Liver (tissue), 9 donors: ENCODE data around the gene TGFBR3. TPM values are rescaled to one million over a fixed set of nuclear protein-coding genes. Genes with fewer than 3 reads are reported as not detected.

ENCODE experiments used
- DNase-seq: peaks from one replicate; pipeline ENCODE4 v3.0.0-alpha.2; 2017; ENCODE audit warnings: low spot score
- H3K27ac ChIP-seq, 2 donors: one replicate each; pipeline ENCODE4 v1.7.0; 2013; ENCODE audit warnings: inconsistent platforms in 2 of 2, low read length in 2 of 2, control low read depth in 1 of 2, low read depth in 1 of 2, mild to moderate bottlenecking in 1 of 2
- H3K27me3 ChIP-seq, 4 donors: one replicate each; pipeline versions ENCODE4 v1.6.1 to v1.7.0; 2013; ENCODE audit warnings: low read length in 3 of 4, inconsistent platforms in 1 of 4, mild to moderate bottlenecking in 1 of 4, moderate library complexity in 1 of 4; ENCODE audit not compliant: control insufficient read depth in 4 of 4, insufficient read depth in 4 of 4
- H3K36me3 ChIP-seq, 4 donors: one replicate each; pipeline versions ENCODE4 v1.6.1 to v1.7.0; 2013; ENCODE audit warnings: low read length in 3 of 4, mild to moderate bottlenecking in 3 of 4, low read depth in 1 of 4, moderate library complexity in 1 of 4; ENCODE audit not compliant: control insufficient read depth in 4 of 4, insufficient read depth in 3 of 4
- H3K4me1 ChIP-seq, 4 donors: one replicate each; pipeline versions ENCODE4 v1.6.1 to v1.7.0; 2013; ENCODE audit warnings: low read length in 3 of 4, mild to moderate bottlenecking in 3 of 4, moderate library complexity in 1 of 4; ENCODE audit not compliant: control insufficient read depth in 4 of 4, insufficient read depth in 4 of 4
- H3K4me3 ChIP-seq, 3 donors: one replicate each; pipeline versions ENCODE4 v1.6.1 to v1.7.0; 2013; ENCODE audit warnings: low read length in 3 of 3, control low read depth in 1 of 3, low read depth in 1 of 3, mild to moderate bottlenecking in 1 of 3
- H3K9ac ChIP-seq, 2 donors: one replicate each; pipeline ENCODE4 v1.7.0; 2013; ENCODE audit warnings: low read length in 2 of 2, mild to moderate bottlenecking in 2 of 2, moderate library complexity in 2 of 2, control low read depth in 1 of 2, low read depth in 1 of 2
- H3K9me3 ChIP-seq, 4 donors: one replicate each; pipeline versions ENCODE4 v1.6.1 to v1.7.0; 2013; ENCODE audit warnings: low read length in 3 of 4; ENCODE audit not compliant: control insufficient read depth in 4 of 4
- EGR1 ChIP-seq, 2 donors: IDR thresholded peaks; 2 replicates each; pipeline ENCODE4 v1.6.1; 2016 to 2018; ENCODE audit warnings: antibody characterized with exemption in 2 of 2, low read depth in 2 of 2
- FOXA1 ChIP-seq: IDR thresholded peaks from 2 replicates; pipeline ENCODE4 v1.6.1; 2016; ENCODE audit warnings: antibody characterized with exemption
- FOXA2 ChIP-seq: IDR thresholded peaks from 2 replicates; pipeline ENCODE4 v1.6.1; 2016; ENCODE audit warnings: antibody characterized with exemption
- GABPA ChIP-seq, 2 donors: IDR thresholded peaks in 1 of 2; conservative IDR thresholded peaks in 1 of 2; 2 replicates each; pipeline ENCODE4 v1.6.1; 2016; ENCODE audit warnings: antibody characterized with exemption in 2 of 2, mild to moderate bottlenecking in 1 of 2, moderate library complexity in 1 of 2
- HNF4G ChIP-seq: IDR thresholded peaks from 2 replicates; pipeline ENCODE4 v1.6.1; 2016; ENCODE audit warnings: antibody characterized with exemption
- JUND ChIP-seq, 2 donors: IDR thresholded peaks; 2 replicates each; pipeline ENCODE4 v1.6.1; 2016; ENCODE audit warnings: antibody characterized with exemption in 2 of 2
- NR2F2 ChIP-seq: IDR thresholded peaks from 2 replicates; pipeline ENCODE4 v1.6.1; 2016; ENCODE audit warnings: antibody characterized with exemption
- RAD21 ChIP-seq, 2 donors: IDR thresholded peaks; 2 replicates each; pipeline ENCODE4 v1.6.1; 2016; ENCODE audit warnings: antibody characterized with exemption in 2 of 2, mild to moderate bottlenecking in 2 of 2
- RXRA ChIP-seq, 2 donors: IDR thresholded peaks; 2 replicates each; pipeline ENCODE4 v1.6.1; 2017 to 2018; ENCODE audit warnings: antibody characterized with exemption in 2 of 2, mild to moderate bottlenecking in 1 of 2
- SP1 ChIP-seq: IDR thresholded peaks from 2 replicates; pipeline ENCODE4 v1.6.1; 2018; ENCODE audit warnings: antibody characterized with exemption, mild to moderate bottlenecking
- TAF1 ChIP-seq: conservative IDR thresholded peaks from 2 replicates; pipeline ENCODE4 v1.6.1; 2016; ENCODE audit warnings: antibody characterized with exemption, mild to moderate bottlenecking
- YY1 ChIP-seq: IDR thresholded peaks from 2 replicates; pipeline ENCODE4 v1.6.1; 2016; ENCODE audit warnings: antibody characterized with exemption, mild to moderate bottlenecking
- WGBS: extraction: QIAGEN DNeasy Blood & Tissue Kit; methylation state at CpG from one replicate; pipeline ENCODE4 v1.1.7; 2013; 5-methylcytosine and 5-hydroxymethylcytosine counted together
- polyA plus RNA-seq, 2 donors: library from polyadenylated mRNA; stranded (reverse) in 1 of 2; unstranded in 1 of 2; fragments of 200-250 nt in 1 of 2; fragments of >200 nt in 1 of 2; fragmentation: Nextera tagmentation in 1 of 2; extraction: Ambion mirVana in 1 of 2; gene quantifications; one replicate each; pipeline versions ENCODE4 v1.2.1 to v1.2.3, GENCODE V29; 2013 to 2015
- total RNA-seq, 2 donors: library from RNA; depleted of rRNA; stranded (reverse); fragments of >200 nt; gene quantifications; one replicate each; pipeline ENCODE4 v1.2.3, GENCODE V29; 2014
- TF ChIP-seq, protein P1 (sequence below): IDR thresholded peaks from 2 replicates; pipeline ENCODE4 v1.6.1; 2016; ENCODE audit warnings: antibody characterized with exemption, mild to moderate bottlenecking
- TF ChIP-seq, protein P2 (sequence below): fragments of 150-350 bp; IDR thresholded peaks from 2 replicates; pipeline ENCODE4 v1.5.1; 2017; ENCODE audit warnings: improper control_type of control experiment, low read depth, low read length; ENCODE audit not compliant: missing input control
- TF ChIP-seq, protein P3 (sequence below): IDR thresholded peaks from 2 replicates; pipeline ENCODE4 v1.6.1; 2016; ENCODE audit warnings: antibody characterized with exemption
- TF ChIP-seq, protein P4 (sequence below): IDR thresholded peaks from 2 replicates; pipeline ENCODE4 v1.6.1; 2016; ENCODE audit warnings: antibody characterized with exemption
- TF ChIP-seq, protein P5 (sequence below): IDR thresholded peaks from 2 replicates; pipeline ENCODE4 v1.6.1; 2016; ENCODE audit warnings: antibody characterized with exemption
- donor health status: healthy.
- donor health status: healthy.
- donor health status: healthy.
- donor health status: healthy.
- donor health status: healthy.

Gene TGFBR3
- total and polyA plus RNA-seq, 4 donors: 6.1 to 19.3 (median 9.9) TPM

DNA sequence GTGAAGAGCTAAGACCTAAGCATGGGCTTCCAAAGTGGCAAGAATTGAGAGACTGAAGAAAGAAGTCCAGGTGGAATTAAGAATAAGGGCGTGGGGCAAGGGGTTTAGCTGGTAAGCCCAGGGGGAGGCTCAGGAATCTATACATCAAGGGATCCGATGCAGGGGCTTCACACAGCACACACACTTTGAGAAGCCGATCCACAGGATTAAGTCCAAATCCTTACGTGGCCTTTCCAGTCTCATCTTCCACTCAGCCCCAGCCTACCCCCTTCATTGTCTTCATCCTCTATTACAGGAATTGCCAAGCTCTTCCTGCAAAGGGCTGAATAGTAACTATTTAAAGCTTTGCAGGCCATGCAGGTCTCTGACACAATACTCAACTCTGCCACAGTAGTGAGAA is 101.3 kb downstream of the TGFBR3 start:
- TF ChIP-seq JUND (IDR thresholded peaks at IDR 0.05) (no peak), GABPA (IDR thresholded peaks at IDR 0.05 in 1 of 2, conservative IDR thresholded peaks at IDR 0.05 in 1 of 2) (no peak), TAF1 (no peak), RXRA (IDR thresholded peaks at IDR 0.05) (no peak), EGR1 (IDR thresholded peaks at IDR 0.05; ENCODE audit: low read depth in 2 of 2) (no peak), FOXA2 (no peak), NR2F2 (no peak), YY1 (no peak), FOXA1 (no peak)
- TF ChIP-seq, protein P1, sequence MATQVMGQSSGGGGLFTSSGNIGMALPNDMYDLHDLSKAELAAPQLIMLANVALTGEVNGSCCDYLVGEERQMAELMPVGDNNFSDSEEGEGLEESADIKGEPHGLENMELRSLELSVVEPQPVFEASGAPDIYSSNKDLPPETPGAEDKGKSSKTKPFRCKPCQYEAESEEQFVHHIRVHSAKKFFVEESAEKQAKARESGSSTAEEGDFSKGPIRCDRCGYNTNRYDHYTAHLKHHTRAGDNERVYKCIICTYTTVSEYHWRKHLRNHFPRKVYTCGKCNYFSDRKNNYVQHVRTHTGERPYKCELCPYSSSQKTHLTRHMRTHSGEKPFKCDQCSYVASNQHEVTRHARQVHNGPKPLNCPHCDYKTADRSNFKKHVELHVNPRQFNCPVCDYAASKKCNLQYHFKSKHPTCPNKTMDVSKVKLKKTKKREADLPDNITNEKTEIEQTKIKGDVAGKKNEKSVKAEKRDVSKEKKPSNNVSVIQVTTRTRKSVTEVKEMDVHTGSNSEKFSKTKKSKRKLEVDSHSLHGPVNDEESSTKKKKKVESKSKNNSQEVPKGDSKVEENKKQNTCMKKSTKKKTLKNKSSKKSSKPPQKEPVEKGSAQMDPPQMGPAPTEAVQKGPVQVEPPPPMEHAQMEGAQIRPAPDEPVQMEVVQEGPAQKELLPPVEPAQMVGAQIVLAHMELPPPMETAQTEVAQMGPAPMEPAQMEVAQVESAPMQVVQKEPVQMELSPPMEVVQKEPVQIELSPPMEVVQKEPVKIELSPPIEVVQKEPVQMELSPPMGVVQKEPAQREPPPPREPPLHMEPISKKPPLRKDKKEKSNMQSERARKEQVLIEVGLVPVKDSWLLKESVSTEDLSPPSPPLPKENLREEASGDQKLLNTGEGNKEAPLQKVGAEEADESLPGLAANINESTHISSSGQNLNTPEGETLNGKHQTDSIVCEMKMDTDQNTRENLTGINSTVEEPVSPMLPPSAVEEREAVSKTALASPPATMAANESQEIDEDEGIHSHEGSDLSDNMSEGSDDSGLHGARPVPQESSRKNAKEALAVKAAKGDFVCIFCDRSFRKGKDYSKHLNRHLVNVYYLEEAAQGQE: no peak
- TF ChIP-seq, protein P2, sequence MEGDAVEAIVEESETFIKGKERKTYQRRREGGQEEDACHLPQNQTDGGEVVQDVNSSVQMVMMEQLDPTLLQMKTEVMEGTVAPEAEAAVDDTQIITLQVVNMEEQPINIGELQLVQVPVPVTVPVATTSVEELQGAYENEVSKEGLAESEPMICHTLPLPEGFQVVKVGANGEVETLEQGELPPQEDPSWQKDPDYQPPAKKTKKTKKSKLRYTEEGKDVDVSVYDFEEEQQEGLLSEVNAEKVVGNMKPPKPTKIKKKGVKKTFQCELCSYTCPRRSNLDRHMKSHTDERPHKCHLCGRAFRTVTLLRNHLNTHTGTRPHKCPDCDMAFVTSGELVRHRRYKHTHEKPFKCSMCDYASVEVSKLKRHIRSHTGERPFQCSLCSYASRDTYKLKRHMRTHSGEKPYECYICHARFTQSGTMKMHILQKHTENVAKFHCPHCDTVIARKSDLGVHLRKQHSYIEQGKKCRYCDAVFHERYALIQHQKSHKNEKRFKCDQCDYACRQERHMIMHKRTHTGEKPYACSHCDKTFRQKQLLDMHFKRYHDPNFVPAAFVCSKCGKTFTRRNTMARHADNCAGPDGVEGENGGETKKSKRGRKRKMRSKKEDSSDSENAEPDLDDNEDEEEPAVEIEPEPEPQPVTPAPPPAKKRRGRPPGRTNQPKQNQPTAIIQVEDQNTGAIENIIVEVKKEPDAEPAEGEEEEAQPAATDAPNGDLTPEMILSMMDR: no peak
- TF ChIP-seq, protein P3, sequence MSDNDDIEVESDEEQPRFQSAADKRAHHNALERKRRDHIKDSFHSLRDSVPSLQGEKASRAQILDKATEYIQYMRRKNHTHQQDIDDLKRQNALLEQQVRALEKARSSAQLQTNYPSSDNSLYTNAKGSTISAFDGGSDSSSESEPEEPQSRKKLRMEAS: no peak
- TF ChIP-seq, protein P4, sequence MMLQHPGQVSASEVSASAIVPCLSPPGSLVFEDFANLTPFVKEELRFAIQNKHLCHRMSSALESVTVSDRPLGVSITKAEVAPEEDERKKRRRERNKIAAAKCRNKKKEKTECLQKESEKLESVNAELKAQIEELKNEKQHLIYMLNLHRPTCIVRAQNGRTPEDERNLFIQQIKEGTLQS: no peak
- Histone ChIP-seq H3K9ac (no peak overlapping the region), H3K4me3 (no peak overlapping the region), H3K27ac (no peak overlapping the region), H3K27me3 (no peaks in the 10 kb centered on the region), H3K9me3 (no peaks in the 10 kb centered on the region), H3K36me3 (peaks cover 0 to 3% (median 0%) of the 10 kb centered on the region in 4 donors), H3K4me1 (peaks cover 0 to 3% (median 3%) of the 10 kb centered on the region in 4 donors)
- DNase-seq: no peak
- WGBS: 92% methylated on average over 4 of the region's 4 CpGs

DNA sequence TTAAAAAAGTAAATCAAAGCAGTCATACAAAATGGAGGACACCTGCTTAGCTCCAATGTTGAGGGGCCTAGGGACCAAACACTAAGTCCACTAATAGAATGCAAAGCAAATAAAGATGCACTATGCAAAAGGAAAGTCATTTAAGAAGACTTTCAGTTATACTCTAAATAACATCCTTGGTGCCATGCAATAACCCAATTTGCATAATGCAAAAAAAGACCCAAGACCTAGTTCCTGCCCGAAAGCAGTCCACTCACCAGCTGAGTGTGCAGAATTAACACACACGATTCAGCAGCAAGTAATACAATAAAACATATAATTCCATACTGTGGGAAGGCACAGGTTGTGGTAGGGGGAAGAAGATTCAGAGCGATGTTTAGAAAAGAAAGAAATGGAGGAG is 101.8 kb downstream of the TGFBR3 start:
- Histone ChIP-seq H3K4me3 (no peak overlapping the region), H3K9me3 (no peaks in the 10 kb centered on the region), H3K9ac (no peak overlapping the region), H3K36me3 (peaks cover 0 to 3% (median 0%) of the 10 kb centered on the region in 4 donors), H3K27ac (no peak overlapping the region), H3K27me3 (no peaks in the 10 kb centered on the region), H3K4me1 (peaks cover 0 to 3% (median 1%) of the 10 kb centered on the region in 4 donors)
- WGBS: 90% methylated on average over 3 of the region's 3 CpGs
- DNase-seq: no peak
- TF ChIP-seq, protein P4: no peak
- no peak for TF ChIP-seq FOXA1
- TF ChIP-seq SP1: no peak
- TF ChIP-seq RAD21 (IDR thresholded peaks at IDR 0.05): no peak
- TF ChIP-seq HNF4G: no peak
- TF ChIP-seq, protein P3: no peak
- TF ChIP-seq, protein P1: no peak
- no peak for TF ChIP-seq TAF1
- TF ChIP-seq, protein P5, sequence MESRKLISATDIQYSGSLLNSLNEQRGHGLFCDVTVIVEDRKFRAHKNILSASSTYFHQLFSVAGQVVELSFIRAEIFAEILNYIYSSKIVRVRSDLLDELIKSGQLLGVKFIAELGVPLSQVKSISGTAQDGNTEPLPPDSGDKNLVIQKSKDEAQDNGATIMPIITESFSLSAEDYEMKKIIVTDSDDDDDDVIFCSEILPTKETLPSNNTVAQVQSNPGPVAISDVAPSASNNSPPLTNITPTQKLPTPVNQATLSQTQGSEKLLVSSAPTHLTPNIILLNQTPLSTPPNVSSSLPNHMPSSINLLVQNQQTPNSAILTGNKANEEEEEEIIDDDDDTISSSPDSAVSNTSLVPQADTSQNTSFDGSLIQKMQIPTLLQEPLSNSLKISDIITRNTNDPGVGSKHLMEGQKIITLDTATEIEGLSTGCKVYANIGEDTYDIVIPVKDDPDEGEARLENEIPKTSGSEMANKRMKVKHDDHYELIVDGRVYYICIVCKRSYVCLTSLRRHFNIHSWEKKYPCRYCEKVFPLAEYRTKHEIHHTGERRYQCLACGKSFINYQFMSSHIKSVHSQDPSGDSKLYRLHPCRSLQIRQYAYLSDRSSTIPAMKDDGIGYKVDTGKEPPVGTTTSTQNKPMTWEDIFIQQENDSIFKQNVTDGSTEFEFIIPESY: no peak
